NCI-H510A treated with DMSO at 0.1 percent for 48 hours (cell line): ENCODE results near the gene C1orf216.
"Not testable (repeated sequence)": the region's sequence is repeated elsewhere in the genome, so short reads cannot be mapped to it uniquely, and the experiment has no call there.

Source experiments
- DNase-seq: peaks from one replicate; lab custom pipeline; 2025; lab: John Stamatoyannopoulos, UW

Gene C1orf216

GRCh38 chr1:35706846-35707600 is 11.7 kb downstream of the C1orf216 start:
- peak; percentile 84 for DNase-seq

- DNase-seq: no peak
These were observed 16.2 kb downstream of the C1orf216 start for GRCh38 chr1:35702508-35702907.

DNA sequence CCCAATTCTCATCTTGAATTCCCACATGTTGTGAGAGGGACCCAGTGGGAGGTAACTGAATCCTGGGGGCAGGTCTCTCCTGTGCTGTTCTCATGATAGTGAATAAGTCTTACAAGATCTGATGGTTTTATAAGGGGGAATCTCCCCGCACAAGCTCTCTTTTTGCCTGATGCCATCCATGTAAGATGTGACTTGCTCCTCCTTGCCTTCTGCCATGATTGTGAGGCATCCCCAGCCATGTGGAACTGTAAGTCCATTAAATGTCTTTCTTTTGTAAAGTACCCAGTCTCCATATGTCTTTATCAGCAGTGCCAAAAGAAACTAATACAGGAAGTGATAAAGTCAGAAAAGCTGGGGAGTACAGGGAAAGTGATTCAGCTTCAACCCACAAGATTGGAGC is 19.5 kb downstream of the C1orf216 start:
- not testable (repeated sequence) for DNase-seq

- DNase-seq: no peak
These were observed 26.4 kb downstream of the C1orf216 start for GRCh38 chr1:35692317-35692716.

GRCh38 chr1:35691571-35692220 is 27.0 kb downstream of the C1orf216 start:
- DNase-seq: peak; percentile 53

DNA sequence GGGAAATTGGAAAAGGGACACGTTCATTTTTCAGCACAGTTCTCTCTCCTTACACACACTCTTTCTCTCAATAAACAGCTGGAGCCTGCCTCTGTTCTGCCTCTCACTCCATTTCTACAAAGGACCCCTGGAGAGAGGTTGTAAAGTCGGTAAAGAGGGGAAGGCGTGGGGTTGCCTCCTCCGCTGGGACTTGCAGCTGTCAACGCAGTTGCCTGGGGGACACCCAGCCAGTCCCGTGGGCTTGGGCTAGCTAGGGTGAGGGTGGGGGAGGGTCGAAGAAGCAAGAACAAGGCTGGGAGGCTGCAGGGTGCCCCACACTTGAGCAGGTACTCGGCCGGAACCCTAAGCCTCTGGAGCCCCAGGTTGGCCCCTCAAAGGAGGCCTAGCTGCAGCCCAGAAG is 27.6 kb downstream of the C1orf216 start:
- DNase-seq: peak; percentile 42

- DNase-seq: not testable (repeated sequence)
These were observed 28.6 kb downstream of the C1orf216 start for GRCh38 chr1:35690103-35690502.

- no peak for DNase-seq
These were observed 30.5 kb downstream of the C1orf216 start for GRCh38 chr1:35688161-35688560.

DNA sequence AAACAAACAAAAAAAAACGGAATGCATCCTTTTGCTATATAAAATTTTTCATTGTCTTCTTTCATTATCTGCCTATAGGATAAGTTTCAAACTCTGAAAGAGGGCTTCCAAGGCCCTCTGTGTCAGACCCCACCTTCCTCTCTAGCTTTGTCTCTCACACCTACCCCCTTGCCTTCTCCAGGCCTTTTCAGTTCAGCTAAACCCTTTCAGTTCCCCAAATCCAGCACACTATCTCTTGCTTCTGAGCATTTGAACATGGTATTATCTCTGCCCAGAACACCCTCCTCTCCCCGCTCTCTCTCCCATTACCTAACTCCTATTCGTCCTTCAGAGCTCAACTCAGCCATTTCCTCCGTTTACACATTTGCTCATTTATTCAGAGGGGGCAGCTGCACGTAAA is 35.7 kb downstream of the C1orf216 start:
- no peak for DNase-seq

DNA sequence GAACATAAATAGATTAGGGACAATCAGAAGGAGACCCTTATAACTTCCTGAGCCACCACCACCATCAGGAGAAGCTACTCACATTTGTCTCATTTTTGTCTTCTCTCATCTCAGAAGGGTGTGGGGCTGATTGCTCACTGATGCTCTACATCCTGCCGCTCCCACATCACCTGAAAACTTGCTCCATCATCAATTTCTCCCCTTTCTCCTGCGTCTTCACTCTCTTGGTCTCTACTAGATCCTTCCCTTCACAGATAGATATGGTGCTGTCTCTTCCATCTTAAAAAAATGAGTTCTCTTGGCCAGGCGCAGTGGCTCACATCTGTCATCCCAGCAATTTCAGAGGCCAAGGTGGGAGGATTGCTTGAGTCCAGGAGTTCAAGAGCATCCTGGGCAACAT is 38.4 kb downstream of the C1orf216 start:
- DNase-seq: no peak

DNA sequence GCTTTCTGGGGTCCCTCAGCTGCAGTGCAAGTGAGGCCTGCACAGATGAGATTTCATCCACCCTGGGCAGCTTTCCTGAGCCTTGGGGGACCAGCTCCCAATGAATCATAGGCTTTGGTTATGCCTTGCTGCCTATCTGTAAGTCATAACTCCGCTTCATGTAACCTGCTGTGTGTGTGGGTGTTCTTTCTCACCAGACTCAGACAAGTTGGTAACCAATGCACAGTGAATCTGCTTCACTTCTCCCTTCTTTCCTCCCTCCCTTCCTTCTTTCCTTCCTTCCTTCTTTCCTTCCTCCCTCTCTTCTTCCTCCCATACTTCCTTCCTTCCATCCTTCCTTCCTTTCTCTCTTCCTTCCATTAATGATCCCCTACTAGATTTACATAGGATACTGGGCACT is 42.9 kb downstream of the C1orf216 start:
- DNase-seq: no peak

GRCh38 chr1:35674111-35674510 is 44.6 kb downstream of the C1orf216 start:
- no peak for DNase-seq

DNA sequence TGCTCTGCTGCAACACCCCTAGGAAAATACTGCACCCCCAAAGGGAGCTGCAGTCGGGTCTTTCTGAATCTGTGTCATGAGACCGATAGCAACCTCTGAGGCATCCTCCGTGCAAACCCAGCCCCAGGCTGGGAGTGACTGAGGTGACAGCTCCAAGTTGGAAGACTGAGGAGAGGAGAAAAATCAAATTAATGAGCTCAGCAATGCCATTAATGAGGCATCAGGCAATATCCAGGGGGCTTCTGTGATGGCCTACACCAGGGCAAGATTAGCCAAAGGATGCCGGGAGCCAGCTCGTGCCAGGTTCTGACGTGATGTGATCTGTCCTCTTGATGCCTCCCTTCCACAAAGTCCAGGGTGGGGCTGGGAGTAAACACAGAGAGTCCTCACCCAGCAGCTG is 46.6 kb downstream of the C1orf216 start:
- DNase-seq: no peak

DNA sequence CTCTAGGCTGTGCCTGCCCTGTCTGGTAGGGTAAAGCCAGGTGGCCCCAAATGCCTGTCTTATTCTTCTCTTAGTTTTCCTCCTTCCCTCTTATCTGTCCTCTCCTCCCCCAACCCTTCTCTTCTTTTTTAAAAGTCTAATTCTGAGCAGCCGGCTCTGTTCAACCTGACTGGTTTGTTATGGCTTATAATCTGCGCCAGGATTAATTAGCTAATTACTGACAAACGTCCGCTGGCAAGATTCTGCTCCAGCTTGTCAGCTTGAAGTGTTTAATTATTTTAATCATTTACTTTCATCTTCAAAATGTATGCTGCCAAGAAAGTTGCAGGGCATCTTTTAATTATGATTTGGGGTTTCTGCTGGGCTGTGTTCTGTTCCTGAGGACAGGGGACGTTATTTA is 50.2 kb downstream of the C1orf216 start:
- DNase-seq: no peak

DNA sequence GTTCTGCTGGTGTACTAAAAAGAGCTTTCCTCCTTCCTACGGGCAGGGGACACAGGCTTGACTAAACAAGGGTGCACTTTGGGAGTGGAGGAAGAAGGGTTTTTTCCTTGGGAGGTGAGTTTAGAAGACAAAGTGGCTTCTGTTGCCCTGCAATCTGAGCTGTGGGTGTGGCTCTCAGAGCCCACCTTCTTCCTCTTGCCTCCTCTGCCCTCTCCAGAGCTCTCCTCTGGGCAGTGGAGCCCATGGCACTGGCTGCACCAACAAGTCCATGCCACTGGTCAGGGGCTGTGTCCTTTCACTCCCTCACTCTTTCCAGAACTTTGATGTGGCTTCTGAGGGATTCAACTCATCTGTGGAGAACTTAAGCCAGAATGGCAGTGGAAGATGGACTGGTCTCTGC is 51.8 kb downstream of the C1orf216 start:
- no peak for DNase-seq

DNA sequence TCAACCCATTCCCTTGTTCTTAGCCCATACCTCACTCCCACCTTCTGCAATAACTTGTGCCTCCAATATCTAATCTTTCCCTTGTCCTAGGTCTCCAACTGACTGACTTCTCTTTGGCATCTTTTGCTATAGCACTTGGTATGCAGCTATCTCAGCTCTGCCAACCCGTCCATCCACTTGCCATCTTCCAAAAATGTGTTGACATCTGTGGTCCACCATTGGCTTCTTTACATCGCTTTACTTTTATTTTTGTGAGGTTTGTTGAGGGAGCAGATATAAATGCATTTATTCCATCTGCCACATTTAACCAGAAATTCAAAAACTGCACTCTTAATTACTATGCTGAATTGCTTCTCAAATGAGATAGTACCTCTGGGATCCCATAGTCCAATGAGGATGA is 52.5 kb downstream of the C1orf216 start:
- no peak for DNase-seq
